ENCODE results near the gene BEST1.

DNA sequence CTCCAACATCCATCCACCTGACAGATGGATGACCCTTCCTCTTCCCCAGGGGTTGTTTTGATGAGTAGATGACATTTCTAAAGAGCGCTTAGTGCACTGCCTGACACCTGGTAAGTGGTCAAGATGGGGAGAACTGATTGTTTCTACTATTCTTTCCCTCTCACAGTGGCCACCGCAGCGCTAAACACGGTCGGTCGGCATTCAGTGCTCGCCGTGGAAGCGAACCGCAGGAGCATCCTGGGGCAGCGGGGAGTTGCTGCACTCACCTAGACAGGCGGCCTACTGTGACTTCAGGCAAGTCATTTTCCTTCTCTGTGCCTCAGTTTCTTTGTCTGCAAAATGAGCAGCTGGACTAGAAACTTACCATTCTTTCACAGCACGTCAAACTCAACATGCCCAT lies 5.0 kb upstream of the BEST1 start:
- no peak for TF ChIP-seq EZH2 (IDR thresholded peaks at IDR 0.05; ENCODE audit: insufficient read depth, poor library complexity, severe bottlenecking)
- no peak for TF ChIP-seq EZH2phosphoT487 (IDR thresholded peaks at IDR 0.05; ENCODE audit: insufficient read depth, low read depth)

Measured in GM23248 (cell line).